Cerebellar cortex (tissue), 1 donor: ENCODE data around the gene RHO.
"Not testable (repeated sequence)": the region's sequence is repeated elsewhere in the genome, so short reads cannot be mapped to it uniquely, and the experiment has no call there.

Source experiments
- DNase-seq: peaks from one replicate; pipeline ENCODE4 v3.0.0-alpha.2; 2015; ENCODE audit warnings: low spot score

RHO gene

DNA sequence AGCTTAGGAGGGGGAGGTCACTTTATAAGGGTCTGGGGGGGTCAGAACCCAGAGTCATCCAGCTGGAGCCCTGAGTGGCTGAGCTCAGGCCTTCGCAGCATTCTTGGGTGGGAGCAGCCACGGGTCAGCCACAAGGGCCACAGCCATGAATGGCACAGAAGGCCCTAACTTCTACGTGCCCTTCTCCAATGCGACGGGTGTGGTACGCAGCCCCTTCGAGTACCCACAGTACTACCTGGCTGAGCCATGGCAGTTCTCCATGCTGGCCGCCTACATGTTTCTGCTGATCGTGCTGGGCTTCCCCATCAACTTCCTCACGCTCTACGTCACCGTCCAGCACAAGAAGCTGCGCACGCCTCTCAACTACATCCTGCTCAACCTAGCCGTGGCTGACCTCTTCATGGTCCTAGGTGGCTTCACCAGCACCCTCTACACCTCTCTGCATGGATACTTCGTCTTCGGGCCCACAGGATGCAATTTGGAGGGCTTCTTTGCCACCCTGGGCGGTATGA is at the start of gene RHO:
Gene RHO (plus strand): TSS at position 51 of the 512 bp plus-strand sequence. CDS start 95 bp downstream, at position 146.
- DNase-seq = no peak

DNA sequence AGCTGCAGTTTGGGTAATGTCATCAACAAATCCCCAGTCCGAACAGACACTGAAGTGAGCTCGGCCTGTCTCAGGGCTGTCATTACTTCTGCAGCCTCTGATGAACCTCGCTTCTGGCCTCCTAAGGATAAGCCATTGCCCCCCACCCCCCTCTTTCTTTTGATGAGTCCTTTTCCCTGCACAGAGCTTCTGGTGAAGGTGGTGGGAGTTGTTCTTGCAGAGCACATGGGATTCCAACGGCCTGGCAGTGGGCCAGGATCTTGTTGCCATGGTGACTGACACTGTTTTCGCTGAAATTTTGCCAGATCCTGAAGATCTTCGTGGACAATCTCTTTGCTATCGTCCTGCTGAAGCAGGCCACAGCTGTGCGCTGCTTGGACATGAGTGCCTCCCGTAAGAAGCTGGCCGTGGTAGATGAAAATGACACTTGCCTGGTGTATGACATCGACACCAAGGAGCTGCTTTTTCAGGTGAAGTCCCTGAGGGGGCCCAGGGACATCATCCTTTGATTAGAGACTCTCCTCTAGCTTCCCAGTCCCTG is 47.1 kb upstream of the RHO start:
- peak; percentile 25 for DNase-seq

DNA sequence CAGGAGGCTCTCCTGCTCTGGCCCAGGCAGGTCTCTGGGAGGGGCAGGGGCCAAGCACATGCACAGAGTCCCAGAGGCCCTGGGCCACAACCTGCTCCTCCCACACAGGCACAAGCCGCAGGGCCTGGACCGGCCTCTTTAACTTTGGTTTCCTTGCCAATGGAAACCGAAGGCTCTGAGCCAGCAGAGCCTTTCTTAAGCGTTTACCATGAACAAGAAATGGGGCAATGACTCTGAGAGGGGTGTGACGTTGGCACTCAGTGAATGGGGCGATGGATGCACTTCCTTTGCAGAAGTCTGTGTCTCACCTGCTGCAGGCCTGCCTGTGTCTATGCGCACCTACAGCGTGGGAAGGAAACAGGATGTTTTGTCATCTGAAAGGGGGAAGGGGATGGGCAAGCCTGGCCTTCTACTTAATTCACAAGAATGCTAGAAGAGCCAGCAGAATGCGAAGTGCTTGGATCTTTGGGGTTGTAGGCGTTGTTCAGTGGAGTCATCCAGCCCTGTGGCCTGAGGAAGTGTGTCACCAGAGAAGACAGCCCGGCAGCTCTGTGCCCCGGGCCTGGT is 46.6 kb upstream of the RHO start:
- DNase-seq = no peak

DNA sequence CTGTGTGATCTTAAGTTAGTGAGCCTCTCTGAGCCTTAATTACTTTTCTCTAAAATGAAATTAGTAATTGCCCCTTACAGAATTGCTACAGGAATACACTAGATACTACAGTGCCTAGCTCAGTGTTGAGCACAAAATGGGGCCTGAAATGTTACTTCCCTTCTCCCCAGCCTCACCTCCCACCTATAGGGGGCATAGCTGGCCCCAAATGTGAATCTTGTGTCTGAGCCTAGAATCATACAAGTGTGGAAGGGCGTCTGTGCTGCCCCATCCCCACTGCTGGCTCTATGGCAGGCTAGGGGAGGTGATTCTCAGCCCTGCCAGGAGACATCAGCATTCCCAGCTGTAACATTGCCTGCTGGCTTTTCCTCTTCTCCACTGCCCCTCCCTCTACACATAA is 45.7 kb upstream of the RHO start:
- no peak for DNase-seq

DNA sequence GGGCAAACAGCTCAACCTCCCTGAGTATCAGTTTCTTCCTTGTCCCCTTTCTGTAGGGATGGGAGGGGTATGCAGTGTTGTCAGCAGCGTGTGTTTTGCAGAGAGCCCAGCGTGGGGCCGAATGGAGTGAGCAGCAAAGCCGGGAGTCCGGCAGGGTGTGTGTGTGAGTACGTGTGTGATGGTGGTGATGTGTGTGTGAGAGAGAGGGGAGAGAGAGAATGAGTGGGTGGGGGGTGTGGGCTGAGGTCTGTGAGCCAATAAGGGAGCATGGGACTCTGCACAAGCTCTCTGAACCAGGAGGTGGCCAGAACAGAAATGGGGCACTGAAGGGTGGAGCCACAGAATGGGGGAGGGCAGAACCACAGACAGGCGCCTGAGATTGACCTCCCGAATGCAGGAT is 44.6 kb upstream of the RHO start:
- DNase-seq = no peak

DNA sequence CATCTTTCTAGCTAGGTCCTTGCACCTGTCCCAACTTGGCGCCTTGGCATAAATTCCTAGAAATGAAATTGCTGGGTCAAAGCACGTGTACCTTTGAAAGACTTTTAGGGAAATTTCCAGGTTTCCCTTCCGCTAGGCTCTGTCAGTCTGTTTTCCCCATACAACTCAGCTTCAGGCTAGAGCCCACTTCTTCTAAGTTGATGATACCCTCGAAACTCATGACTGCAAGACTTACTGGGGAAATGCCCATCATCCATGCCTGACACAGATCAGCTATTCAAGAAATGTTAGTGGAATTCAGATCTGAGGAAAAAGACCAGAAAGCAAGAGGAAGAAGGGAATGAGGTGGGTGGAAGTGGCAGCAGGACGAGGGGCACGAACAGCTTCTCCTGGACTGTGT is 43.3 kb upstream of the RHO start:
- not testable (repeated sequence) for DNase-seq

DNA sequence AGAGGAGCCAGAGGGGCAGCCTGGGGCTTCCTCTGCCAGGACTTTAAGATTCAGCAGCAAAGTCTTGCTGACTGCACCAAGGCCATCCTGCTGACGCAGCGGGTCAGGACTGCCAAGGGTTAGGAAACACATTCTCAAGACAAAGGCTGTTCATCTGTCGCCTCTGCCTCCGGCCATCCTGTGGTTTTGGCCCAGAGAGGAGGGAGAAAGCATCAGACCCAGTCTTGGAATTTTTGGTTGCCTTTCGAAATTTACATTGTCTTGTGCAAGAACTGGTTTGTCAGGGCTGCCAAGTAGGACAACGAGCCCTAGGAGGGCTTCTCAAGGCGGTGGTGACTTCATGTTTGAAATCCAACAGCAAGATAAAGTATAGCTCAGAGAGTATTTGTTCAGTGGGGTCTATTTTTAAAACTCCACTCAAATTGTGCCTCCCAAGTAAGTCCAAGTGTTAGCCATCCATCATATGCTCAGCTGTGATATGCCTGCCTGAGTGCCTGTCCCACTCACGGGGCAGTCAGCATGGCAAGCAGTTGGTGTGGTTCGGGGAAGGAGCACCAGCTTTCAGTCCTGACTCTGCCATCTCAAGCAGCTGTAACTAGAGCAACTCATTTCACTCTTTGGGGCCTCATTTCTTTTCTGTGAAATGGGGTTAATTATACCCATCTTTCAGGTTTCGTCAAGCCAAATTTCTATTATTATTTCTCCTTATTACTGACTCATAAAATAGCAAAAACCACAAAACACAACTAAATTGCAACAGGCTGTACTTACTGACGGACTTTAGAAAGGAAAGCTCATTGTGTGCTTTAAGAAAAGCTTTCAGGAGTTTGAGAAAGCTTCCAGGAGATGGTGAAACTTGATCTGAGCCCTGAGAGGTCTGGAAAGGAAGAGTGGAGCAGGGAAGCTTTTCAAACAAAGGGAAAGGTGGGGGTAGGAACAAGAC is 42.4 kb upstream of the RHO start:
- DNase-seq = peak; percentile 15

DNA sequence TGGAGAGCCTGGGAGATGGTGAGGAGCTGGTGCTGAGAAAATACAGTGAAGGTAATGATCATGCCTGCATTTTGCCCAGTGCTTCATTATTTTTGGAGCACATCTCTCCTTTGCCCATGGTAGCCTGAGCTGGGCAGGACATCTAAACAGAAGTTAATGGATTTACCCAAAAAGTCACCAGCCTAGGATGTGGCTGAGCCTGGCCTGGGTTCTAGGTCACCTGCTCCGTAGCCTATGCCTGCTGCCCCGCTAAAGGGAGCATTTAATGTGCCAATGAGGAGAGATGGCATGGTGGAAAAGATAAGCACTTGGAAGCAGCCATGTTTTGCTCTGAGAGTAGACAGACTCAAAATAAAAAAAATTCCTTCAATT is 41.8 kb upstream of the RHO start:
- DNase-seq = no peak

DNA sequence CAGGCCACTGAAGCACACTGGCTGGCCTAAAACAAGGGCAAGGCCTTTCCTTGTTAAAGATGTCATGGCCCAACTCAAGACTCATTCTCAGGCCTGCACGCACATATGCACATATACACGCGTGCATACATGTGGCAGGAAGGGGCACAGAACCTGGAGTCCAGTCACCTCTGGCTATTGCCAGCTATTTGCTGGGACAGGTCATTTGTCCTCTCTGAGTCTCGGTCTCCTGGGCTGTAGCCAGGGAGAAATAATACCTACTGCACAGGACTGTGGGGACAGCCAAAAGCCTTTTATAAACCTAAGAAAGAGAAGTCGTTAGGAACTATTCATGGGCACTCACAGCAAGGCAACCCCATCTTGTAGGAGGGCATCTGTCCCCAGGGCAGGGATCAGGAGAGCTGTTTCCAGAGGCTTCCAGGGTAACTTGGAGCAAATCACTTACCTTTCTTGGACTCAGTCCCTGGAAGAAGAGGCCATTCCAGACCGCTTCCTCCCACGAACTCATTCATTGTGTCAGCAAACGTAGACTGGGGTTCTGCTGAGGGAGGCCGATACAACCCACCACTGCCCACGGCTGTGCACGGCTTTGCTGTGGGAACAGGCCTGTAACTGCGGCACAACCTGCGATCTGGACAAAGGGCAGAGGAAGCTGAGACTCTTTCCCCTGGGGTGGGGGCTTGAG is 41.1 kb upstream of the RHO start:
- no peak for DNase-seq

DNA sequence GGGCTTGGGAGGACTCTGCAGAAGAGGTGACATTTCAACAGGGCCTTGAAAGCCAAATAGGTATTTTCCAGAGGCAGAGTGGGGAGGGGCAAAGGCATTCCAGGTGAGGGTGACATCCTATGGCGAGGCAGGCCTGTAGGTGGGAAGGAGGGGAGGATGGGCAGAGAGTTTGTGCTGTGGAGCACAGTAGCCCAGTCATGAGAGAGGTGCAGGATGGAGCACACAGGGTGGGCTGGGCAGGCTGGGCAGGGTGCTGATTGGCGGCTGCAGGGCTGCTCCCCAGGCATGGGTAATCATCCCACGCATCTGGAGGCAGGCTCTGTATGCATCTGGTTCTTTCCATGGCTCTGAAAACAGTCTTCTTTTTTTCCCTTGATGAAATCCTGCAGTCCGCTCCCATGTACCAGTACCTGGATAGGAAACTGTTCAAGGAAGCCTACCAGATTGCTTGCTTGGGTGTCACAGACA is 40.5 kb upstream of the RHO start:
- DNase-seq = not testable (repeated sequence)

DNA sequence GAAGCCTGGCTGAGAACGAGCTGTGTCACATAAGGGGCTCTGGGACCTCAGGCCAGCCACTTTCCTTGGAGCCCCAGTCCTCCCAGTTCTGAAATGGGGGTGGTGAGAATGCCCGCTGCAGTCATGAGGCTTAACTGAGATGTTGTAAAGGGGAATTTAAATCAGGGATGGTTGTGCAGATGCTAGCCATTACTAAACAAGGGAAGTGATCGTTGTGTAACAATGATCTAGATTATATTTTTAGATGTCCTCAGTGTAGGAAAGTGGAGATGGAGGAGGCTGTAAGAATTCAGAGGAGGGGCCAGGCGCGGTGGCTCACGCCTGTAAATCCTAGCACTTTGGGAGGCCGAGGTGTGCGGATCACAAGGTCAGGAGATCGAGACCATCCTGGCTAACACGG is 39.2 kb upstream of the RHO start:
- DNase-seq = not testable (repeated sequence)

DNA sequence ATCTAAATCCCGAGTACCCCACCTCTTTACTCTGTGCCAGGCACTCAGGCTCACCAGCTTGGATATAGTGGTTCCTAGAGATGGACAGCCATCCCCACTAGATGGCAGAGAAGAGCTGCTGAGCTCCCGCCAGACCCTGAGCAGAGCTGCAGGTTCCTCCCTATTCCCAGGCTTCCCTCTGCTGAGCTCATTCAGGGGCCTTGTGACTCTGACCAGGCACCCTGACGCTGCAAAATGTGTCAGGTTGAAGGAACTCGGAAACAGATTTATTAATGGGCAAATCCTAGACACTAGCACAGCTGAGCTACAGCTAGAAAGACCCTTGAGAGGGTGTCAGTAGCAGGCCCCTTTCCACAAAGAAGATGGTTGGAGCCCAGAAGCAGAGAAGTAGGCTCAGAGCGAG is 38.2 kb upstream of the RHO start:
- peak; percentile 89 for DNase-seq

DNA sequence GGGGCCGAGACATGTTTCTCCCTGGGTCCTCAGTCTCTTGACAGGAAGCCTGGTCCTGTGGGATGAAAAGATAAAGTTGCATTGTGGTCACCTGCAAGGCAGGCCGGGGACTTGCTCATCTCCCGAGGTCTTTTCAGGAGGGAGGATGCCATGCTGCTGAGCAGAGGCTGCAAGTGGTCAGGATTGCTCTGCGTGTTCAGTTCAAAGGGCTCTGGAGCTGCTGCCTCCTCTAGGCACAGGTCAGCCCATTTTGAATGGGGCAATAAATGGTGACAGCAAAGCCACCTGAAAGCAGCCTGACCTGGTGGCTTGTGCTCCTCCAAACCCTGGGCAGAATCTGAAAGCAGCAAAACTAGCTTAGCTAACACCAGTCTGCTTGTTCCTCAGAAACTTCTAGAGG is 37.4 kb upstream of the RHO start:
- not testable (repeated sequence) for DNase-seq

DNA sequence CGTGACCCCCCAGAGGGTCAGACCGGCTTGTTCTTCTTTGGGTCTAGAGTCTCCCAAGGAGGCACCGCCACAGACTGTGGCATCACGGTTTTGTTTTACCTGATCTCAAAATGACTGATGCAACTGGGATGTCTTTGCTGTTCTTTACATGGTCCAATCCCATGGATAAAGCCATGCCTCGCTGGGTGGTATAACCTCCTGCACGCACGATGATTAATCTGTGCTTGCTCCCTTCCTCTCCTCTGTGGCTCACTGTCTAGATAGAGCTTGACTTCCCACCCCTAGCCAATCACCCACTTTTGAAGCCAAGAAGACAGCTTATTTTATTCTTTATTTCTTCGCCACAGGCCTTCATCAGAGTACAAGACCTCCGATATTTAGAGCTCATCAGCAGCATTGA is 36.6 kb upstream of the RHO start:
- no peak for DNase-seq

DNA sequence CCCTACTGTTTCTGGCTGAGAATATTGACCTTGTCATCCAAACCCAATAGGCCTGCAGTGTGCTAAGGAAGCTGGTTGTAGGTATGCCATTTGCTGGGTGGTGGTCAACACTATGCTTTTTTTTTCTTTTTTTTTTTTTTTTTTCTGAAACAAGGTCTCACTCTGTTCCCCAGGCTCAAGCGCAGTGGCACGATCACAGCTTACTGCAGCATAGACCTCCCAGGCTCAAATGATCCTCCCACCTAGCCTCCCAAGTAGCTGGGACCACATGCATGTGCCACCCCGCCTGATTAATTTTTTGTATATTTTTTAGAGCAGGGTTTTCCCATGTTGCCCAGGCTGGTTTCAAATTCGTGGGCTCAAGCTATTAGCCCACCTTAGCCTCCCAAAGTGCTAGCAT is 35.7 kb upstream of the RHO start:
- DNase-seq = no peak

DNA sequence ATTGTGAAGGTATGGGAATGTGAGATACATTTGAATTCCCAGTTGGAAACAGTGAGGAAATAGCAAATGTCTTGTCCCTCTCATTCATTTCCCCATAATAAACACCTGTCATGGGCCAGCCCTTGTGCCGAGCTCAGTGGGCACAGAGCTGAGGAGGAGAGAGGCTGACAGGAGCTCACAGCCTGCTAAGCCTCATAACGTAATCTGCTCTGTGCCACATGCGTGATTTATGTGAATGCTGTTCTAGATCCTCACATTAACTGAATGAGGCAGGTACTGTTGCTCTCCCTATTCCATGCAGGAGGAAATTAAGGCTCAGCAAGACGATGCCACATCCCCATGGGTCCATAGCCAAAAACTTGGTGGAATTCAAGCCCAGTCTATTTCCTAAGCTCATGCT is 35.2 kb upstream of the RHO start:
- DNase-seq = no peak

DNA sequence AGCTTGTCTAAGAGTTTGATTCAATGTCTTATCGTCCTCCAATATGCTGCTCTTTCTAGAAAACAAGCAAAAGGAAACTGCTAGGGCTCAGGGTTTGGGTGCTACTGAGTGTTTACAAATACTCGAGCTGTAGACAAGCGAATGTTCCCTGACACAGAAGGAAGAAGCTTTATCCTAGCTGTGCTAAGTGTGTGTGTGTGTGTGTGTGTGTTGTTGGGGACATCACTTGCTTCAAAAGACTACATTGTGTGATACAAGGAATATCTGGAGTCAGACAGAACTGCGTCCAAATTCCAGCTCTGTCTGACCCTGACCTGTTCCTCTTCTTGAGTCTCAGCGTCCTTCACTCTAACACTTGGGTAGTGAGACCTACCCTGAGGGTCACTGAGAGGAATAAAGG is 33.9 kb upstream of the RHO start:
- not testable (repeated sequence) for DNase-seq

DNA sequence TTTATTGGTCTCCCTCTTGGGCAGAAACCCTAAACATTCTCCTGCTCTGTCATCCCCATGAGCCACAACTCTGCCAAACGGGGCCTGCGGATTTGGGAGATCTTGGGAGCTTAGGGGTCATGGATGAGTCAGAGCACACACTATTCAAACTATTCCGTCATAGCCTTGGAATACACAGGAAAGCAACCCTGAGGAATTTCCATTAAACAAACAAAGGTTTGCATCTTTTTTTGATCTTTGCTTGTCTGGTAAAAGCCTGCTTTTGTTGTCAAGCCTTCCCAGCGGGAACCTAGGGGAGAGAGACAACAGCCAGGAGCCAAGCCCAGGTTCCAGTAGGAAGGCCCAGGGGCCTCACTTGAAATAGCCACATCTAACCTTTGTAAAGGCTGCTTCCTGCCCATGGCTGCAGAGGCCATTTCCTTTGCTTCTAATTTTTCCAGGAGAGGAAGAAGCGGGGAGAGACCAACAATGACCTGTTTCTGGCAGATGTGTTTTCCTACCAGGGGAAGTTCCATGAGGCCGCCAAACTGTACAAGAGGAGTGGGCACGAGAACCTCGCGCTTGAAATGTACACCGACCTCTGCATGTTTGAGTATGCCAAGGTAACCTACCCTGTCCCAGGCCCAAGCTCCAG is 33.3 kb upstream of the RHO start:
- not testable (repeated sequence) for DNase-seq

DNA sequence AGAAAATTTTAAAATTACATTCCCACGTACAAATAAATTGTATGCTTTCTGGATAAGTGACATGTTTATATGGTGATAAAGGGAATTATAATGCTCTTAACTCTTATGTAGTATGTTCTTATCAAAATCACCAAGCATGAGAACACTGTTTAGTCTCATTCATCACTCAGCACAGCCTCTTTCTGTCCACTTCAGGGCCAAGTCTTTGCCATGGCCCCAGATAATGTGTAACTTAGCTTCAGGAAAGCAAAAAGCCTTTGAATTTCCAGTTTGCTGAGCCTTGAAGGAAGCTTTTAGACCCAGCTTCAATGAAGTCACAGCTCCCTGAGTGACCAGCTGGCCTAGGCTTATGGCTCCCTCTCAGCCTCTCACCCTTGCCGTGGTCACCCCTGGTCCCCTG is 30.6 kb upstream of the RHO start:
- not testable (repeated sequence) for DNase-seq

DNA sequence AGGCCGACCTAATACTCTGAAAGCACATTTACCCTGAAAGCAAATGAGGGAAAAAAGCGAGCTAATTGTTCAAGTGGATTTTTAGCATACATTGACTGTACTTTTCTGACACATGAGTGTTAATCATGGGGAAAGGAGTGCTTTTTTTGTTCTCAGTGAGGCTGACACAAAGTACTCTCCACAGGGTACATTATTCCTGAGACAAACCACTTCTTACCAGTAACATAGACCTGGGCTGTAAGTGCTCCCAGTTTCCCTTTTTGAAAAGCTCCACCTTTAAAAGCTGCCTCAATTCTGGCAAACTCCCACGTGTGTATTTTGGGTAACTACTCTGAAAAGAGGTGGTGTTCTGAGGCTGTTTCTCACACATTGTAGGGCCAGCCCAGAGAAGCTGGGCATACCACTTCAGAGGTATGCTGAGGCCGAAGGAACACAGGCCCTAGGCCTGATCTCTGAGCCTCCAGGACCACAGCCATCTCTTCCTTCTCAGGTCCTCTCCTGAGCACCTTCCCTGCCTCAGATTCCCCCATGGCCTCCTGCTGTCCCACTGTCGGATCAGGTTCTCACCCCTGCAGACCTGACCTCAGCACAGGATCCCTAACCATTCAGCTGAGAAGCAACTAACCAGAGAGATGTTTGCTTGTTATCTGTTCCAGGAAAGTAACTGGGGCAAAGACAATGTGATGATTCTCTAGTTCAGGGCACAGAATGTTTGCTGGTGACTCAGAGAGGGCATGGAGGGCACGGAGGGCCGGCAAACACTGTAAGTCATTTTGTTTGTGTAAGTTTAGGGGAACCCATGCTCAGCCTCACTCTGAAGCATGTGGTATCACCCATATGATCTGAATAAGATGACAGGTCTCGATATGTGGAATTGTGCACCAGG is 29.6 kb upstream of the RHO start:
- not testable (repeated sequence) for DNase-seq
